Fibroblast of pulmonary artery (primary cell): ENCODE results near the gene TP53I3.

Source experiments
- DNase-seq: peaks from one replicate; pipeline ENCODE4 v3.0.0-alpha.2; 2010; ENCODE audit warnings: low read depth
- H3K4me3 ChIP-seq: replicated peaks from 2 replicates; pipeline ENCODE4 v1.5.1; 2011; ENCODE audit warnings: low read depth, mild to moderate bottlenecking, control low read depth, low read length, moderate library complexity
- CTCF ChIP-seq: IDR thresholded peaks from 2 replicates; pipeline ENCODE4 v1.5.1; 2011; ENCODE audit warnings: mild to moderate bottlenecking, control low read depth, low read length, inconsistent platforms; ENCODE audit errors: missing control alignments

The TP53I3 gene

DNA sequence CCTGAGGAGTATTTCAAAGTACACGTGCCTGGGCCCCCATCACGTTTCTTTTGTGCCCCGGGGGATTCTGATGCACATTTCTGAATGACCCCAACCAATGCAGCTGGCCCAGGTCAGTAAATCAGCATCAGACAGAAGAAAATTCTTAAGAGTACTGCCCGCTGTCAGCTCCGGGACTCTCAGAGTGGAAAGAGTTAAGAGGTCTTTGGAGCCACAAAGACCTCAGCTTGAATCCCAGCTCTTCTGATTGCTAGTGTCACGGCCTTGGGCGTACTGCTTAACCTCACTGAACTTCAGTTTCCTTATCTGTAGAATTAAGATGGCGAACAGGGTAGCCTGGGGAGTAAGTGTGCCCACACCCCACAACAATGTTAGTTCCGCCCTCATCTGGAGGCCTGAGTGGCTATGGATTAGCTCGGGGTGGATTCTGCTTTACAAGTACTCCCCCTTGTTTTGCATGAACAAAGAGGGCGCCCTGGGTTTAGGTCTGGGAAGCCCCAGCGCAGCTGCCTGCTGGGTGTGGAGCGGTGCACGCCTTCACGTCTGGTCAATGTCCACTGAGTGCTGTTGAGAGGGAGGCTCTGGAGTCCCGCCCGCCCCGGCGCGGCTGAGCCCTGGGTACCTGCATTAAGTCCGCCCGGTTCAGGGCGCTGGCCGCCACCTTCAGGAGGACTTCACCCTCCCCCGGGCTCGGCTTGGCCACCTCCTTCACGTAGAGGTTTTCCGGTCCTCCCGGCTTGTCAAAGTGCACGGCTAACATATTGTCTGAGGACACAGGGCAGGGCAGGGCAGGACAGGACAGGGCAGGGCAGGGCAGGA, 858 bp downstream of the TP53I3 start:
- peak; percentile 83 for DNase-seq
- H3K4me3 ChIP-seq = peak overlapping the region; percentile 73
- no peak for TF ChIP-seq CTCF

- DNase-seq = no peak
- no peak for TF ChIP-seq CTCF
- peak overlapping the region; percentile 73 for H3K4me3 ChIP-seq
These were observed 1.7 kb downstream of the TP53I3 start for GRCh38 chr2:24082787-24083566.

DNA sequence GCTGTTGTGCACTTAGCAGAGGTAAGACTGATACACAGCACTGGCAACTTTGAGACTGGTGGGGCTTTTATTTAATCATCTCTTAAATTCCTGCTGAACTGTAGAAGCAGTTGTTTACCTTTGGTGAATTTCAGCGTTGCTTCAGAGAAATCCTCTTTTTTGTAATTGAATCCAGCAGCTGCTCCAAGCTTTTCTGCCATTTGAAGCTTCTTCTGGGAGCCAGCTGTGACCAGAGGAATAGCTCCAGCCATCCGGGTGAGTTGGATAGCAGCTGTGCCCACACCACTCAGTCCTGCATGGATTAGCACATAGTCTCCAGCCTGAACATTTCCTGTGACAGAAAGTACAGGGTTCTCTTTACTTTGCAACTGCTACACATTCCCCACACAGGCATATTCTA, 3.9 kb downstream of the TP53I3 start:
- no peak overlapping the region for H3K4me3 ChIP-seq
- DNase-seq = no peak
- TF ChIP-seq CTCF = no peak

DNA sequence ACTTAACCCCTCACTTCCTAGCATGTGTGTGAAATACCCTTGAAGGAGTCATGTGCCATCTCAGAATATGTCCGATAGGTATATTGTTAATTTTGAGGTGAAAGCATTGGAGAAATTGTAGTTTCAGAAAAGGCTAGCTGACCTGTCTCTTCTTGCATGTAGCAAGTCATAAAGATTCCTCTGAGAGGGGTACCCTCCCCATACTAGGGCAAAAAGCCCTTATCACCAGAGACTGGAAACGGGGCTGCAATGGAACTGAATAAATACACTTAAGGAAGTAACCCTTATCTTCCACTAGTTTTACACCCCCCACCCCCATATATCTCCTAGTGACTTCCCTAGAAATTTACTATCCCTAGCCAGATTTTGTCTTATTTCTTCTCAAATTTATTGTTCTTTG, 6.8 kb downstream of the TP53I3 start:
- no peak for TF ChIP-seq CTCF
- no peak for DNase-seq
- peak overlapping the region; percentile 98 for H3K4me3 ChIP-seq

DNA sequence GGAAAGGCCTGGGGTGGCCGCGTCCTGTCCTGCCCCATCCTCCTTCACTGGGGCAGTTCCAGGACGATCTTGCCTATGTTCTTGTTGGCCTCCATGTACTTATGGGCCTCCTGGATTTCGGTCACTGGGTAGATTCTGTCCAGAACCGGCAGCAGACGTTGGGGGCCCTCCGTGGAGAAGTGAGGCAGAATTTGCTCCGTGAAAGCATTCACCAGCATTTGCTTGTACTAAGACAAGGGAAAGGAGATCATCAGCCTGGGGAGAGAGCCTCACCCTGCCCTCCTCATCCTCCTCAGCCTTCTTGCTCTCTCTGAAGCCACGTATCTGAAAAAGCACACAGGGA, 7.1 kb downstream of the TP53I3 start:
- TF ChIP-seq CTCF = no peak
- peak; percentile 20 for DNase-seq
- peak overlapping the region; percentile 98 for H3K4me3 ChIP-seq

DNA sequence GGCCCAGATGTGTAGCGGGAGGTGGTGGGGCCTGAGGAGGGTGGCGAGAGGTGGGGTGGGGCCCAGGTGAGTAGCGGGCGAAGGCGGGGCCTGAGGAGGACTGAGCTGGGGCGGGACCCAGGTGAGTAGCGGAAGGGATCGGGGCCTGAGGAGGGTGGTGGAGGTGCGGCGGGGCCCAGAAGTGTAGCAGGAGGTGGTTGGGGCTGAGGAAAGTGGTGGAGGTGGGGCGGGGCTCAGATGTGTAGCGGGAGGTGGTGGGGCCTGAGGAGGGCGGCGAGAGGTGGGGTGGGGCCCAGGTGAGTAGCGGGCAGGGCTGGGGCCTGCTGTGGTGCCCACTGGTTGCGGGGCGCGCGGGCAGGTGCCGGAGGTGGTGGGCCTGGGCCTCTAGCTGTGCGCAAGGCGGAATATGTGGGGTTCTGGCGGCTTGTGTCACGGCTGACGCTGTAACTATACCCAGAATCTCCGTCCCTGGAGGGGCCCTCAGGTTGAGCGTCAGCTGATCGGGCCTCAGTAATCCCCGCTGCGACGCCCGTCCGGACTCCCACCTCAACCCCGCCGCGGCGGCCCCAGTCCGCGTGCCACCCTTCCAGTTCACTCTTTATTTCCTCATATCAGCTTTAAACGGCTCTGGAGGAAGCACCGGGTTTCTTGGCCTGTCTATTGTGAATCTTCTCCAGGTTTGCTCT, 7.6 kb downstream of the TP53I3 start:
- TF ChIP-seq CTCF = no peak
- H3K4me3 ChIP-seq = peak overlapping the region; percentile 98
- DNase-seq = no peak
